K562 (cell line): ENCODE data around the gene KHDC1. TPM values are rescaled to one million over a fixed set of nuclear protein-coding genes. Genes with fewer than 3 reads are reported as not detected.
A peak's percentile ranks its signal among the peaks of the same experiment; 100 is the strongest.
"Not testable (repeated sequence)": the region's sequence is repeated elsewhere in the genome, so short reads cannot be mapped to it uniquely, and the experiment has no call there.

Source experiments
- ATAC-seq: fragments of 200-7000 bp; cut with Tn5 transposase; 3 replicates; pipeline ENCODE4 v1.9.1; 2020; ENCODE audit warnings: moderate library complexity
- BruUV-seq: library from RNA; stranded (reverse); fragments of 400-500 nt; replicated peaks from 2 replicates; lab custom pipeline; 2021; lab: Mats Ljungman, UMichigan
- CTCF ChIA-PET: fragments of 300-600 bp; formaldehyde crosslinking; extraction: SDS; loops from one replicate; lab custom pipeline; 2021; ENCODE audit warnings: low intra/inter-chr PET ratio; lab: Yijun Ruan, JAX
- POLR2A ChIA-PET: fragments of 300-600, 350-650 bp; sonication (Branson Sonifier 250); formaldehyde crosslinking; extraction: SDS; loops from one replicate; lab custom pipeline; 2021; ENCODE audit warnings: antibody characterized with exemption, inconsistent platforms; lab: Yijun Ruan, JAX
- DNase-seq, 4 experiments: peaks; one replicate each; pipeline versions ENCODE4 v3.0.0 to v3.0.0-alpha.2; 2011 to 2018; ENCODE audit warnings: low spot score in 3 of 4, mixed read lengths in 3 of 4; ENCODE audit errors: extremely low read depth in 1 of 4
- FAIRE-seq: peaks from 2 replicates; lab custom pipeline; 2011; peaks lifted over from hg19 to GRCh38; lab: Jason Lieb, UNC
- H2AFZ ChIP-seq: 2 replicates; pipeline ENCODE4 v1.6.0; 2011; ENCODE audit warnings: low read depth, low read length, control low read depth, inconsistent platforms
- H3K27ac ChIP-seq: fragments of 200-600 bp; 3 replicates; pipeline ENCODE4 v1.8.0; 2011; ENCODE audit warnings: low read depth, mild to moderate bottlenecking, control low read depth, inconsistent platforms, low read length, moderate library complexity, mixed read lengths; ENCODE audit errors: extremely low read depth
- H3K27me3 ChIP-seq, 2 experiments: fragments of 300-600 bp in 1 of 2; 2 replicates in 1 of 2; 3 replicates in 1 of 2; pipeline versions ENCODE4 v1.6.0 to v1.8.0; 2011; ENCODE audit warnings: inconsistent platforms in 2 of 2, low read length in 2 of 2, mild to moderate bottlenecking in 1 of 2, mixed read lengths in 1 of 2, moderate library complexity in 1 of 2; ENCODE audit not compliant: control insufficient read depth in 2 of 2, insufficient read depth in 2 of 2
- H3K36me3 ChIP-seq: fragments of 300-600 bp; 3 replicates; pipeline ENCODE4 v1.8.0; 2011; ENCODE audit warnings: mild to moderate bottlenecking, low read length, inconsistent platforms; ENCODE audit not compliant: control insufficient read depth, insufficient read depth
- H3K4me1 ChIP-seq, 2 experiments: fragments of 200-600 bp in 1 of 2; replicated peaks in 1 of 2; 2 replicates in 1 of 2; 3 replicates in 1 of 2; pipeline versions ENCODE4 v1.5.1 to v1.8.0; 2011; ENCODE audit warnings: inconsistent platforms in 2 of 2, low read length in 2 of 2, mild to moderate bottlenecking in 1 of 2, mixed read lengths in 1 of 2, moderate library complexity in 1 of 2; ENCODE audit not compliant: control insufficient read depth in 2 of 2, insufficient read depth in 2 of 2
- H3K4me2 ChIP-seq: 2 replicates; pipeline ENCODE4 v1.6.1; 2011; ENCODE audit warnings: low read length, control low read depth, inconsistent platforms, mixed read lengths; ENCODE audit not compliant: insufficient read depth
- H3K4me3 ChIP-seq: fragments of 200-600 bp; sonication (generic), shearing (Covaris generic); 2 replicates; pipeline ENCODE4 v1.5.1; 2016; ENCODE audit warnings: control low read depth, inconsistent platforms
- H3K79me2 ChIP-seq: fragments of 200-600 bp; 3 replicates; pipeline ENCODE4 v1.8.0; 2011; ENCODE audit warnings: low read length, inconsistent platforms; ENCODE audit not compliant: control insufficient read depth, insufficient read depth
- H3K9ac ChIP-seq, 2 experiments: 2 replicates each; pipeline versions ENCODE4 v1.6.0 to v1.6.1; 2011; ENCODE audit warnings: low read depth in 2 of 2, low read length in 2 of 2, control low read depth in 1 of 2, inconsistent platforms in 1 of 2, mild to moderate bottlenecking in 1 of 2, mixed read lengths in 1 of 2; ENCODE audit not compliant: insufficient read depth in 1 of 2
- H3K9me1 ChIP-seq: one replicate; pipeline ENCODE4 v1.6.0; 2011; ENCODE audit warnings: inconsistent platforms, mild to moderate bottlenecking, low read length, moderate library complexity; ENCODE audit not compliant: control insufficient read depth, insufficient read depth
- H3K9me3 ChIP-seq: replicated peaks from 2 replicates; pipeline ENCODE4 v1.5.1; 2011; ENCODE audit warnings: low read depth, low read length, inconsistent platforms; ENCODE audit not compliant: control insufficient read depth, insufficient read depth
- H4K20me1 ChIP-seq: replicated peaks from 2 replicates; pipeline ENCODE4 v1.6.1; 2011; ENCODE audit warnings: low read length, inconsistent platforms, mixed read lengths; ENCODE audit not compliant: control insufficient read depth, insufficient read depth
- POLR2G ChIP-seq: fragments of 200-400 bp; formaldehyde crosslinking; IDR thresholded peaks from 2 replicates; pipeline ENCODE4 v1.6.1; 2017; ENCODE audit warnings: low read depth, mild to moderate bottlenecking, antibody characterized with exemption, low read length, moderate library complexity
- ZNF274 ChIP-seq: IDR thresholded peaks from 2 replicates; pipeline ENCODE4 v1.6.1; 2011; ENCODE audit warnings: low read depth, mild to moderate bottlenecking, low read length, moderate library complexity, borderline replicate concordance
- WGBS: fragments of 100-300 bp; shearing (Covaris generic); methylation state at CpG from one replicate; pipeline ENCODE4 v1.1.6; 2016; ENCODE audit warnings: low coverage, mixed read lengths; ENCODE audit not compliant: insufficient coverage; ENCODE audit errors: missing lambda C conversion rate; 5-methylcytosine and 5-hydroxymethylcytosine counted together
- in situ Hi-C: fragments of 300-500 bp; cut with MboI; formaldehyde crosslinking; loops from 4 replicates; pipeline ENCODE4 v1.15.0; 2018; ENCODE audit warnings: inconsistent platforms, mixed read lengths
- intact Hi-C: fragments of 100-400 bp; cut with micrococcal nuclease; formaldehyde crosslinking; loops from 2 replicates; pipeline ENCODE4 v1.14.2; 2022
- polyA plus RNA-seq, 8 experiments: library from polyadenylated mRNA; depleted of rRNA in 4 of 8; stranded (reverse) in 5 of 8; unstranded in 3 of 8; fragments of >200 nt; fragmentation: Nextera tagmentation in 2 of 8; fragmentation: Illumina TruSeq in 1 of 8; extraction: Ambion mirVana in 2 of 8; extraction: Trizol in 1 of 8; gene quantifications; 2 replicates each; pipeline versions ENCODE4 v1.2.1 to v1.2.3, GENCODE V29; 2011 to 2014; ENCODE audit warnings: inconsistent platforms in 1 of 8, missing spikeins in 1 of 8
- total RNA-seq, 7 experiments: library from RNA; depleted of rRNA in 6 of 7; stranded (reverse); fragments of >200 nt in 6 of 7; fragmentation: Illumina TruSeq in 2 of 7; extraction: Trizol in 2 of 7; gene quantifications; 2 replicates each; pipeline versions ENCODE4 v1.2.1 to v1.2.3, GENCODE V29; 2011 to 2021; ENCODE audit warnings: low replicate concordance in 1 of 7
- TF ChIP-seq, protein P1 (sequence below): sonication (generic); formaldehyde crosslinking; IDR thresholded peaks from 2 replicates; pipeline ENCODE4 v1.8.1; 2023; ENCODE audit warnings: mild to moderate bottlenecking, missing genetic modification reagents

KHDC1 gene
- total and polyA plus RNA-seq, 9 of the 15 experiments (the other 6 are each of a cell fraction or from before 2014, with no cell fraction given) = 2.5 to 19.5 (median 8.0) TPM

DNA sequence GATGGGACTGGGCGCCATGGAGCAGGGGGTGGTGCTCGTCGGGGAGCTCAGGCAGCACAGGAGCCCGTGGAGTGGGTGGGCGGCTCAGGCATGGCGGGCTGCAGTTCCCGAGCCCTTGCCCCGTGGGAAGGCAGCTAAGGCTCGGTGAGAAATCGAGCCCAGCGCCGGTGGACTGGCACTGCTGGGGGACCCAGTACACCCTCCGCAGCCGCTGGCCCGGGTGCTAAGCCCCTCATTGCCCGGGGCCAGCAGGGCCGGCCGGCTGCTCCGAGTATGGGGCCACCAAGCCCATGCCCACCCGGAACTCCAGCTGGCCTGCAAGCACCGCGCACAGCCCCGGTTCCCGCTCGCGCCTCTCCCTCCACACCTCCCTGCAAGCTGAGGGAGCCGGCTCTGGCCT lies 5.9 kb upstream of the KHDC1 start:
- H3K9me3 ChIP-seq, H3K4me2 ChIP-seq, H3K79me2 ChIP-seq, H3K9me1 ChIP-seq, intact Hi-C loops, H2AFZ ChIP-seq, in situ Hi-C loops, H3K27ac ChIP-seq, FAIRE-seq, BruUV-seq, H3K4me1 ChIP-seq, CTCF ChIA-PET, DNase-seq, H3K4me3 ChIP-seq, H3K36me3 ChIP-seq, H3K9ac ChIP-seq, ATAC-seq, H3K27me3 ChIP-seq, H4K20me1 ChIP-seq: not testable (repeated sequence)
- 81% methylated on average over 9 of the region's 27 CpGs for WGBS
- POLR2A ChIA-PET = interaction anchor here (1.0 kb wide), 1 partner anchor 41 kb away, joined by 3 read pairs; no protein-coding TSS in a partner anchor
- 0 out of 2 replicates have a peak, but pooled peaks have one; percentile 37 for TF ChIP-seq POLR2G

DNA sequence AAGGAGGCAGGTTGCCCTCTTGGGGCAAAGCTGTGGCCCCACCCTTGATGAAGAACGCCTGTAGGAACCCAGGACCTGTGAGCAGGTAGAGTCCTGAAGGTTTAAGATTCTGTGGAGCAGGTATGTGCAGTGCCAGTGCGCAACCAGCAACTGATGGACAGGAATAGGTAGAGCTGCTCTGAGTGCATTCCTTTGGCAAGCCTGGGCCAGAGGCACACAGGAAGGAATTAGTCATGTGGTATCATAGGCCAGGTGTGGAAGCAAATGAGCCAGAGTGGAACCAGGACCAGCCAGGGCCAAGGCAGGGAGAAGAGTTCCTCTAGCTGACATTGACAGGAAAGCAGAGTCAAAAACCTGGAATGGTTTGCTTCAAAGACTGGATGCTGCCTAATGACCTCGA lies 1.4 kb upstream of the KHDC1 start:
- H4K20me1 ChIP-seq = no peaks in the 10 kb centered on the region
- peaks cover 6% of the 10 kb centered on the region; the same call in 1 of the 3 replicates for H3K36me3 ChIP-seq
- H3K4me2 ChIP-seq = no peak overlapping the region
- DNase-seq (no peak), FAIRE-seq (no peak), ATAC-seq (no peak)
- POLR2A ChIA-PET = interaction anchor here (0.5 to 0.6 kb wide), 2 partner anchors 24 to 28 kb away, joined by 3 to 4 read pairs; no protein-coding TSS in a partner anchor
- H3K9ac ChIP-seq = 0 out of 4 replicates have a peak overlapping the region, but pooled peaks of 1 of the 2 experiments have one; percentile 61
- CTCF ChIA-PET = no interaction called here
- 65% methylated on average over 3 of the region's 3 CpGs for WGBS
- intact Hi-C loops (no loop called here), in situ Hi-C loops (no loop called here)
- peaks cover 4 to 10% of the 10 kb centered on the region in 2 experiments; a peak in 3 of 5 replicates for H3K4me1 ChIP-seq
- peaks cover 6% of the 10 kb centered on the region; the same call in 2 of the 3 replicates for H3K79me2 ChIP-seq
- no peak overlapping the region for H2AFZ ChIP-seq
- no TSS peak for BruUV-seq
- no peak for TF ChIP-seq ZNF274
- TF ChIP-seq, protein P1, sequence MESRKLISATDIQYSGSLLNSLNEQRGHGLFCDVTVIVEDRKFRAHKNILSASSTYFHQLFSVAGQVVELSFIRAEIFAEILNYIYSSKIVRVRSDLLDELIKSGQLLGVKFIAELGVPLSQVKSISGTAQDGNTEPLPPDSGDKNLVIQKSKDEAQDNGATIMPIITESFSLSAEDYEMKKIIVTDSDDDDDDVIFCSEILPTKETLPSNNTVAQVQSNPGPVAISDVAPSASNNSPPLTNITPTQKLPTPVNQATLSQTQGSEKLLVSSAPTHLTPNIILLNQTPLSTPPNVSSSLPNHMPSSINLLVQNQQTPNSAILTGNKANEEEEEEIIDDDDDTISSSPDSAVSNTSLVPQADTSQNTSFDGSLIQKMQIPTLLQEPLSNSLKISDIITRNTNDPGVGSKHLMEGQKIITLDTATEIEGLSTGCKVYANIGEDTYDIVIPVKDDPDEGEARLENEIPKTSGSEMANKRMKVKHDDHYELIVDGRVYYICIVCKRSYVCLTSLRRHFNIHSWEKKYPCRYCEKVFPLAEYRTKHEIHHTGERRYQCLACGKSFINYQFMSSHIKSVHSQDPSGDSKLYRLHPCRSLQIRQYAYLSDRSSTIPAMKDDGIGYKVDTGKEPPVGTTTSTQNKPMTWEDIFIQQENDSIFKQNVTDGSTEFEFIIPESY (CRISPR knock-in tag) = peak; percentile 52; the same call in 1 of the 2 replicates
- H3K27me3 ChIP-seq = no peaks in the 10 kb centered on the region
- no peak overlapping the region for H3K27ac ChIP-seq
- H3K9me3 ChIP-seq = no peaks in the 10 kb centered on the region
- H3K4me3 ChIP-seq = no peak overlapping the region
- no peaks in the 10 kb centered on the region for H3K9me1 ChIP-seq
